ENCODE data around the gene CADM2.

Gene CADM2

GRCh38 chr3:85576697-85577200 is 618.0 kb downstream of the CADM2 start:
- no peak for DNase-seq

GRCh38 chr3:85584779-85585356 is 626.1 kb downstream of the CADM2 start:
- DNase-seq = no peak

- DNase-seq = no peak
These were observed 627.2 kb downstream of the CADM2 start for GRCh38 chr3:85586018-85586417.

- DNase-seq = no peak
These were observed 630.4 kb downstream of the CADM2 start for GRCh38 chr3:85589145-85589544.

- DNase-seq = no peak
These were observed 632.7 kb downstream of the CADM2 start for GRCh38 chr3:85591451-85591850.

- DNase-seq = no peak
These were observed 633.5 kb downstream of the CADM2 start for GRCh38 chr3:85592256-85592655.

GRCh38 chr3:85594676-85595075 is 635.9 kb downstream of the CADM2 start:
- no peak for DNase-seq

GRCh38 chr3:85603378-85603777 is 644.6 kb downstream of the CADM2 start:
- DNase-seq = no peak

- no peak for DNase-seq
These were observed 645.9 kb downstream of the CADM2 start for GRCh38 chr3:85604641-85605040.

GRCh38 chr3:85605066-85605465 is 646.3 kb downstream of the CADM2 start:
- no peak for DNase-seq

GRCh38 chr3:85626662-85627061 is 667.9 kb downstream of the CADM2 start:
- no peak for DNase-seq

GRCh38 chr3:85627932-85628331 is 669.1 kb downstream of the CADM2 start:
- DNase-seq = no peak

- DNase-seq = no peak
These were observed 672.3 kb downstream of the CADM2 start for GRCh38 chr3:85631070-85631469.

GRCh38 chr3:85632921-85633320 is 674.1 kb downstream of the CADM2 start:
- DNase-seq = no peak

GRCh38 chr3:85652360-85652759 is 693.6 kb downstream of the CADM2 start:
- DNase-seq = no peak

GRCh38 chr3:85660451-85660850 is 701.7 kb downstream of the CADM2 start:
- DNase-seq = no peak

GRCh38 chr3:85662462-85662861 is 703.7 kb downstream of the CADM2 start:
- no peak for DNase-seq

GRCh38 chr3:85667744-85668143 is 709.0 kb downstream of the CADM2 start:
- no peak for DNase-seq

- DNase-seq = no peak
These were observed 711.9 kb downstream of the CADM2 start for GRCh38 chr3:85670634-85671205.

- no peak for DNase-seq
These were observed 714.0 kb downstream of the CADM2 start for GRCh38 chr3:85672761-85673160.

- DNase-seq = no peak
These were observed 719.9 kb downstream of the CADM2 start for GRCh38 chr3:85678713-85679112.

- no peak for DNase-seq
These were observed 723.1 kb downstream of the CADM2 start for GRCh38 chr3:85681906-85682305.

- DNase-seq = no peak
These were observed 732.4 kb downstream of the CADM2 start for GRCh38 chr3:85691196-85691595.

GRCh38 chr3:85697156-85697555 is 738.4 kb downstream of the CADM2 start:
- no peak for DNase-seq

- no peak for DNase-seq
These were observed 747.3 kb downstream of the CADM2 start for GRCh38 chr3:85706130-85706529.
